ENCODE data around the gene TMEM218. TPM values are rescaled to one million over a fixed set of nuclear protein-coding genes. Genes with fewer than 3 reads are reported as not detected.

TMEM218 gene
- total RNA-seq, 1 experiment from 2014 or later: 14.3 TPM

DNA sequence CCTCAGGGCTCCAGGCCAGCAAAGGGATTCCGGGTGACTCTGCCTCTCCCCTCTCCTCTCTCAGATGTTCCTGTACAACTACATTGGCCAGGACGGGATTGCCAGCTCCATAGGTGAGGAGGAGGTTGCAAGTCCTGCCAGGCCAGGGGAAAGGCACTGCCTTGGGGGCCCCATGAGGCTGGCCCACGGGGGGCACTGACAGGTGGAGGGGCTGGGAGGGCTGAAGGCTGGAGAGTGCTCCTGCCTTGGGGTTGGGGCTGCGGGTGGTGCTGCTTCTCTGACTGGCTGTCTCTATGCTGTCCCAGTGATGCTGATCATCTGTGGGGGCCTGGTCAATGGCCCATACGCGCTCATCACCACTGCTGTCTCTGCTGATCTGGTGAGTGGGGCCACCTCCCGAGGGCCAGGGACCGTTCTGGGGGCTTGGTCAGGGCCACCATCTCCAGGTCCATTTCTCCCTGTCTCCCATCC lies 26.6 kb downstream of the TMEM218 start:
- Histone ChIP-seq H2BK20ac (ENCODE audit: low read depth, low read length, poor library complexity, severe bottlenecking) (no peak overlapping the region), H3K23me2 (ENCODE audit: insufficient read length, low read depth, low read length, poor library complexity, severe bottlenecking) (no peaks in the 10 kb centered on the region), H4K5ac (ENCODE audit: insufficient read length, low read depth, low read length) (no peak overlapping the region), H3K18ac (ENCODE audit: insufficient read length, low read depth, low read length) (no peak overlapping the region), H3K79me2 (ENCODE audit: insufficient read depth, low read length) (no peaks in the 10 kb centered on the region), H2AFZ (ENCODE audit: low read length) (no peak overlapping the region), H3K27me3 (ENCODE audit: insufficient read depth, low read length) (no peaks in the 10 kb centered on the region), H4K20me1 (ENCODE audit: control insufficient read depth, insufficient read depth, insufficient read length) (no peaks in the 10 kb centered on the region), H3K79me1 (ENCODE audit: insufficient read depth, low read depth, low read length, poor library complexity, severe bottlenecking) (no peaks in the 10 kb centered on the region), H4K91ac (ENCODE audit: insufficient read length, low read depth, low read length) (no peak overlapping the region), H3K56ac (ENCODE audit: insufficient read length, low read depth, low read length) (no peak overlapping the region), H2BK12ac (ENCODE audit: insufficient read length, low read depth, low read length) (no peak overlapping the region), H3K14ac (ENCODE audit: insufficient read depth, low read length) (no peak overlapping the region), H3K9ac (ENCODE audit: extremely low read depth, insufficient read length, low read length) (no peak overlapping the region), H3K9me3 (ENCODE audit: control insufficient read depth, low read depth, low read length) (no peaks in the 10 kb centered on the region), H2BK5ac (ENCODE audit: insufficient read length, low read length) (no peak overlapping the region), H2BK120ac (ENCODE audit: low read depth, low read length, poor library complexity, severe bottlenecking) (no peak overlapping the region), H3T11ph (ENCODE audit: low read length) (no peak overlapping the region), H3K27ac (ENCODE audit: insufficient read length, low read depth, low read length) (no peak overlapping the region), H3K4ac (ENCODE audit: low read depth, low read length) (no peak overlapping the region), H2BK15ac (ENCODE audit: low read depth, low read length) (no peak overlapping the region), H4K8ac (replicated peaks; ENCODE audit: insufficient read length, low read depth, low read length) (no peak overlapping the region), H2AK5ac (ENCODE audit: insufficient read length, low read length) (no peak overlapping the region), H3K4me1 (ENCODE audit: insufficient read depth, low read length) (no peaks in the 10 kb centered on the region), H3K23ac (ENCODE audit: insufficient read length, low read depth, low read length) (no peak overlapping the region), H3K4me2 (ENCODE audit: insufficient read depth, insufficient read length, low read length) (no peak overlapping the region)
- Mint-ChIP-seq H3K4me1 (peaks cover 3 to 6% of the 10 kb centered on the region in 2 experiments), H3K27ac (no peak overlapping the region), H3K9me3 (no peaks in the 10 kb centered on the region), H3K27me3 (ENCODE audit: low read depth) (peaks cover 10% of the 10 kb centered on the region), H3K4me3 (no peak overlapping the region), H3K36me3 (ENCODE audit: insufficient read depth in 1 of 3, low read depth in 3 of 3) (peaks cover 0 to 2% (median 0%) of the 10 kb centered on the region in 3 experiments; a peak in 2 of 7 replicates)
- no CpG with 5 or more reads among the region's 8 CpGs for WGBS (ENCODE audit: extremely low coverage, insufficient read length, low lambda C conversion rate)
- no peak for DNase-seq
- TF ChIP-seq, protein P1, sequence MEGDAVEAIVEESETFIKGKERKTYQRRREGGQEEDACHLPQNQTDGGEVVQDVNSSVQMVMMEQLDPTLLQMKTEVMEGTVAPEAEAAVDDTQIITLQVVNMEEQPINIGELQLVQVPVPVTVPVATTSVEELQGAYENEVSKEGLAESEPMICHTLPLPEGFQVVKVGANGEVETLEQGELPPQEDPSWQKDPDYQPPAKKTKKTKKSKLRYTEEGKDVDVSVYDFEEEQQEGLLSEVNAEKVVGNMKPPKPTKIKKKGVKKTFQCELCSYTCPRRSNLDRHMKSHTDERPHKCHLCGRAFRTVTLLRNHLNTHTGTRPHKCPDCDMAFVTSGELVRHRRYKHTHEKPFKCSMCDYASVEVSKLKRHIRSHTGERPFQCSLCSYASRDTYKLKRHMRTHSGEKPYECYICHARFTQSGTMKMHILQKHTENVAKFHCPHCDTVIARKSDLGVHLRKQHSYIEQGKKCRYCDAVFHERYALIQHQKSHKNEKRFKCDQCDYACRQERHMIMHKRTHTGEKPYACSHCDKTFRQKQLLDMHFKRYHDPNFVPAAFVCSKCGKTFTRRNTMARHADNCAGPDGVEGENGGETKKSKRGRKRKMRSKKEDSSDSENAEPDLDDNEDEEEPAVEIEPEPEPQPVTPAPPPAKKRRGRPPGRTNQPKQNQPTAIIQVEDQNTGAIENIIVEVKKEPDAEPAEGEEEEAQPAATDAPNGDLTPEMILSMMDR (conservative IDR thresholded peaks at IDR 0.05): no peak

Data from H9 (cell line).